22Rv1 (cell line): ENCODE results near the gene MINDY4.

ENCODE experiments used
- CTCF ChIP-seq: fragments of 450-650 bp; IDR thresholded peaks from 2 replicates; pipeline ENCODE4 v1.5.1; 2017; ENCODE audit warnings: mild to moderate bottlenecking
- ZFX ChIP-seq: fragments of 450-650 bp; IDR thresholded peaks from 2 replicates; pipeline ENCODE4 v1.6.1; 2017; ENCODE audit warnings: antibody characterized with exemption, borderline replicate concordance

- TF ChIP-seq CTCF (no peak; the same call in 1 of the 2 replicates), ZFX (no peak)
Measured at GRCh38 chr7:30908681-30909080, 137.5 kb downstream of the MINDY4 start.
